HCT116 (cell line): ENCODE data around the gene TMEM191C. TPM values are rescaled to one million over a fixed set of nuclear protein-coding genes. Genes with fewer than 3 reads are reported as not detected.

Experiments used
- ATAC-seq: fragments of 200-7000 bp; cut with Tn5 transposase; 2 replicates; pipeline ENCODE4 v1.9.1; 2020; ENCODE audit warnings: mild to moderate bottlenecking, moderate library complexity
- BruUV-seq: library from RNA; stranded (reverse); fragments of 400-500 nt; replicated peaks from 2 replicates; lab custom pipeline; 2021; lab: Mats Ljungman, UMichigan
- CTCF ChIA-PET: fragments of 300-600 bp; sonication (Branson Sonifier 250); formaldehyde crosslinking; loops from one replicate; lab custom pipeline; 2021; ENCODE audit warnings: antibody characterized with exemption; lab: Charles Lee
- POLR2A ChIA-PET: fragments of 300-600, 350-600 bp; sonication (Branson Sonifier 250); formaldehyde crosslinking; loops from one replicate; lab custom pipeline; 2021; ENCODE audit warnings: antibody characterized with exemption; lab: Charles Lee
- RAD21 ChIA-PET, 2 experiments: fragments of 300-600 bp; sonication (Branson Sonifier 250); formaldehyde crosslinking; loops; one replicate each; lab custom pipeline; 2023; ENCODE audit warnings: low total read pairs in 2 of 2; ENCODE audit not compliant: uncharacterized antibody in 2 of 2, unreplicated experiment in 2 of 2, low non-redundant PET in 1 of 2; lab: Charles Lee
- DNase-seq: peaks from one replicate; pipeline ENCODE4 v3.0.0-alpha.2; 2010; ENCODE audit warnings: low read depth, low spot score
- H2AFZ ChIP-seq: fragments of 200-600 bp; shearing (Covaris generic), sonication (generic); 2 replicates; pipeline ENCODE4 v1.6.1; 2017; ENCODE audit warnings: low read depth, mixed run types, mixed read lengths, antibody characterized with exemption, low read length; ENCODE audit not compliant: poor library complexity, severe bottlenecking
- H3K27ac ChIP-seq: 2 replicates; pipeline ENCODE4 v1.5.1; 2012; ENCODE audit warnings: low read depth, low read length
- H3K27me3 ChIP-seq: fragments of 200-600 bp; sonication (generic); 2 replicates; pipeline ENCODE4 v1.6.1; 2016; ENCODE audit warnings: mixed run types, low read length, mixed read lengths; ENCODE audit not compliant: insufficient read depth
- H3K36me3 ChIP-seq, 2 experiments: fragments of 200-500 bp in 1 of 2; fragments of 200-600 bp in 1 of 2; sonication (Bioruptor generic) in 1 of 2; sonication (generic) in 1 of 2; 2 replicates each; pipeline versions ENCODE4 v1.5.1 to v1.6.1; 2014 to 2016; ENCODE audit warnings: low read length in 2 of 2, inconsistent platforms in 1 of 2, mixed read lengths in 1 of 2, mixed run types in 1 of 2; ENCODE audit not compliant: insufficient read depth in 2 of 2, control insufficient read depth in 1 of 2
- H3K4me1 ChIP-seq, 2 experiments: fragments of 200-600 bp in 1 of 2; sonication (generic) in 1 of 2; 2 replicates each; pipeline versions ENCODE4 v1.5.1 to v1.6.1; 2012 to 2017; ENCODE audit warnings: low read length in 2 of 2, inconsistent platforms in 1 of 2, mild to moderate bottlenecking in 1 of 2, mixed read lengths in 1 of 2, mixed run types in 1 of 2, moderate library complexity in 1 of 2; ENCODE audit not compliant: insufficient read depth in 2 of 2, control insufficient read depth in 1 of 2
- H3K4me2 ChIP-seq: fragments of 200-600 bp; sonication (generic); 2 replicates; pipeline ENCODE4 v1.6.1; 2017; ENCODE audit warnings: mixed run types, low read length, mixed read lengths
- H3K4me3 ChIP-seq, 2 experiments: fragments of 200-600 bp in 1 of 2; sonication (generic) in 1 of 2; replicated peaks in 1 of 2; 2 replicates each; pipeline ENCODE4 v1.5.1; 2011 to 2016; ENCODE audit warnings: low read length in 2 of 2, control low read depth in 1 of 2, low read depth in 1 of 2, mild to moderate bottlenecking in 1 of 2, mixed read lengths in 1 of 2, mixed run types in 1 of 2
- H3K79me2 ChIP-seq: fragments of 200-600 bp; sonication (generic); 2 replicates; pipeline ENCODE4 v1.6.1; 2017; ENCODE audit warnings: mild to moderate bottlenecking, mixed run types, low read length, moderate library complexity, mixed read lengths; ENCODE audit not compliant: insufficient read depth
- H3K9ac ChIP-seq: fragments of 200-600 bp; sonication (generic); 2 replicates; pipeline ENCODE4 v1.6.1; 2016; ENCODE audit warnings: low read length, mixed read lengths
- H3K9me2 ChIP-seq: fragments of 200-600 bp; sonication (generic), shearing (Covaris generic); 2 replicates; pipeline ENCODE4 v1.6.1; 2017; ENCODE audit warnings: mixed run types, mild to moderate bottlenecking, moderate library complexity; ENCODE audit not compliant: insufficient read depth
- H3K9me3 ChIP-seq, 2 experiments: fragments of 200-500 bp in 1 of 2; fragments of 200-600 bp in 1 of 2; sonication (Bioruptor generic) in 1 of 2; sonication (generic) in 1 of 2; 2 replicates each; pipeline ENCODE4 v1.6.1; 2014 to 2017; ENCODE audit warnings: low read length in 2 of 2, mixed read lengths in 2 of 2, inconsistent platforms in 1 of 2, low read depth in 1 of 2, mild to moderate bottlenecking in 1 of 2, mixed run types in 1 of 2, moderate library complexity in 1 of 2; ENCODE audit not compliant: control insufficient read depth in 1 of 2, insufficient read depth in 1 of 2
- H4K20me1 ChIP-seq: fragments of 200-600 bp; sonication (generic), shearing (Covaris generic); 2 replicates; pipeline ENCODE4 v1.6.1; 2017; ENCODE audit warnings: mixed run types, mild to moderate bottlenecking, moderate library complexity; ENCODE audit not compliant: insufficient read depth
- EZH2 ChIP-seq: fragments of 200-600 bp; sonication (generic); IDR thresholded peaks from 2 replicates; pipeline ENCODE4 v1.6.1; 2017; ENCODE audit warnings: antibody characterized with exemption, mixed run types
- RAD21 ChIP-seq: IDR thresholded peaks from 2 replicates; pipeline ENCODE4 v1.6.1; 2012; ENCODE audit warnings: low read depth, mild to moderate bottlenecking
- SP1 ChIP-seq: IDR thresholded peaks from 2 replicates; pipeline ENCODE4 v1.6.1; 2012; ENCODE audit warnings: low read depth
- intact Hi-C: fragments of 100-400 bp; cut with micrococcal nuclease; formaldehyde crosslinking; loops from 2 replicates; pipeline ENCODE4 v1.10.0; 2022
- total RNA-seq: library from RNA; stranded (reverse); gene quantifications from one replicate; pipeline ENCODE4 v1.2.1, GENCODE V29; 2021; ENCODE audit not compliant: unreplicated experiment
- TF ChIP-seq, protein P1 (sequence below): IDR thresholded peaks from 2 replicates; pipeline ENCODE4 v1.6.1; 2012; ENCODE audit warnings: low read depth
- TF ChIP-seq, protein P2 (sequence below), 3 experiments: fragments of 200-600 bp in 1 of 3; sonication (generic) in 1 of 3; IDR thresholded peaks in 2 of 3; conservative IDR thresholded peaks in 1 of 3; 2 replicates each; pipeline ENCODE4 v1.5.1; 2012 to 2017; ENCODE audit warnings: low read depth in 2 of 3, low read length in 2 of 3, antibody characterized with exemption in 1 of 3, borderline replicate concordance in 1 of 3, control low read depth in 1 of 3, mild to moderate bottlenecking in 1 of 3, mixed read lengths in 1 of 3, mixed run types in 1 of 3, moderate library complexity in 1 of 3; ENCODE audit not compliant: insufficient read depth in 1 of 3
- TF ChIP-seq, protein P3 (sequence below): IDR thresholded peaks from 2 replicates; pipeline ENCODE4 v1.6.1; 2012

The TMEM191C gene
- total RNA-seq, 1 experiment from 2014 or later: 3.1 TPM

DNA sequence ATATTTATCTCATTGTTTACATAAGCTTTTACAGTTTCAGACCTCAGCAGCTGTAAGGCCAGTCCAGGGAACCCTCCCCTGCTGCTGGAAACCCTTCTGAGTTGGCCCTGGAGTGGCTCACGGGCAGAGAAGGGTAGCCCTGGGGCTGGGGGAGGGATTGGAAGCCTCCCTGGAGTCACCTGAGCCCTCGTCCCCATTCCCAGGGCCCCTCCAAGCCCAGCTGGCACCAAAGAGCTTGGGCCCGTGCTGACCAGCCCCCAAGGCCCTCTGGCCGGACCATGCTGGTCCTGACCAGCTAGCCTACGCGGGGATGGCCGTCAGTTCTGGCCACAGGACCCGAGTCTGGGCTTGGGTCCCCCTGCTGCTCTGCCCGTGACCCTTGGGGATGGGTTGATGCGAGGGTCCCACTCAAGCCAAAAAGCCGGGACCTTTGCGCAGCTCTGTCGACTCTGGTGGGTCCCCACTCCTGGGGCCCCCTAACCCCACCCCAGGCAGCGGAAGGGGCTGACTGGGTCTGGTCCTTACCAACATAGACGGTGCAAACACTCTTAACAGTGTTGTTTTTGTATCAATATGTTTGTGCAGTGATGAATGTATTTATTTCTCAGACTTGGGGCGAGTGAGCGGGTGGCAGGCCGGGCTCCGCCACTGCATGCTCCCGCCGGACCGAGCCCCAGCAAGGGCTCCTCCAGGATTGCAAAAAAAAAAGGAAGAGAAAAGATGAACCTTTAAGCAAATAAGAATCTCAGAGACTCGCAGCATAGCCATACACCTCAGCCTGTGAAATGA, 17.5 kb upstream of the TMEM191C start (continued):
- TF ChIP-seq, protein P1, sequence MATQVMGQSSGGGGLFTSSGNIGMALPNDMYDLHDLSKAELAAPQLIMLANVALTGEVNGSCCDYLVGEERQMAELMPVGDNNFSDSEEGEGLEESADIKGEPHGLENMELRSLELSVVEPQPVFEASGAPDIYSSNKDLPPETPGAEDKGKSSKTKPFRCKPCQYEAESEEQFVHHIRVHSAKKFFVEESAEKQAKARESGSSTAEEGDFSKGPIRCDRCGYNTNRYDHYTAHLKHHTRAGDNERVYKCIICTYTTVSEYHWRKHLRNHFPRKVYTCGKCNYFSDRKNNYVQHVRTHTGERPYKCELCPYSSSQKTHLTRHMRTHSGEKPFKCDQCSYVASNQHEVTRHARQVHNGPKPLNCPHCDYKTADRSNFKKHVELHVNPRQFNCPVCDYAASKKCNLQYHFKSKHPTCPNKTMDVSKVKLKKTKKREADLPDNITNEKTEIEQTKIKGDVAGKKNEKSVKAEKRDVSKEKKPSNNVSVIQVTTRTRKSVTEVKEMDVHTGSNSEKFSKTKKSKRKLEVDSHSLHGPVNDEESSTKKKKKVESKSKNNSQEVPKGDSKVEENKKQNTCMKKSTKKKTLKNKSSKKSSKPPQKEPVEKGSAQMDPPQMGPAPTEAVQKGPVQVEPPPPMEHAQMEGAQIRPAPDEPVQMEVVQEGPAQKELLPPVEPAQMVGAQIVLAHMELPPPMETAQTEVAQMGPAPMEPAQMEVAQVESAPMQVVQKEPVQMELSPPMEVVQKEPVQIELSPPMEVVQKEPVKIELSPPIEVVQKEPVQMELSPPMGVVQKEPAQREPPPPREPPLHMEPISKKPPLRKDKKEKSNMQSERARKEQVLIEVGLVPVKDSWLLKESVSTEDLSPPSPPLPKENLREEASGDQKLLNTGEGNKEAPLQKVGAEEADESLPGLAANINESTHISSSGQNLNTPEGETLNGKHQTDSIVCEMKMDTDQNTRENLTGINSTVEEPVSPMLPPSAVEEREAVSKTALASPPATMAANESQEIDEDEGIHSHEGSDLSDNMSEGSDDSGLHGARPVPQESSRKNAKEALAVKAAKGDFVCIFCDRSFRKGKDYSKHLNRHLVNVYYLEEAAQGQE: no peak
- TF ChIP-seq EZH2: no peak
- TF ChIP-seq, protein P2, sequence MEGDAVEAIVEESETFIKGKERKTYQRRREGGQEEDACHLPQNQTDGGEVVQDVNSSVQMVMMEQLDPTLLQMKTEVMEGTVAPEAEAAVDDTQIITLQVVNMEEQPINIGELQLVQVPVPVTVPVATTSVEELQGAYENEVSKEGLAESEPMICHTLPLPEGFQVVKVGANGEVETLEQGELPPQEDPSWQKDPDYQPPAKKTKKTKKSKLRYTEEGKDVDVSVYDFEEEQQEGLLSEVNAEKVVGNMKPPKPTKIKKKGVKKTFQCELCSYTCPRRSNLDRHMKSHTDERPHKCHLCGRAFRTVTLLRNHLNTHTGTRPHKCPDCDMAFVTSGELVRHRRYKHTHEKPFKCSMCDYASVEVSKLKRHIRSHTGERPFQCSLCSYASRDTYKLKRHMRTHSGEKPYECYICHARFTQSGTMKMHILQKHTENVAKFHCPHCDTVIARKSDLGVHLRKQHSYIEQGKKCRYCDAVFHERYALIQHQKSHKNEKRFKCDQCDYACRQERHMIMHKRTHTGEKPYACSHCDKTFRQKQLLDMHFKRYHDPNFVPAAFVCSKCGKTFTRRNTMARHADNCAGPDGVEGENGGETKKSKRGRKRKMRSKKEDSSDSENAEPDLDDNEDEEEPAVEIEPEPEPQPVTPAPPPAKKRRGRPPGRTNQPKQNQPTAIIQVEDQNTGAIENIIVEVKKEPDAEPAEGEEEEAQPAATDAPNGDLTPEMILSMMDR (IDR thresholded peaks at IDR 0.05 in 2 of 3, conservative IDR thresholded peaks at IDR 0.05 in 1 of 3; ENCODE audit: borderline replicate concordance in 1 of 3, insufficient read depth in 1 of 3, low read depth in 2 of 3, low read length in 2 of 3): no peak
- TF ChIP-seq SP1: no peak

DNA sequence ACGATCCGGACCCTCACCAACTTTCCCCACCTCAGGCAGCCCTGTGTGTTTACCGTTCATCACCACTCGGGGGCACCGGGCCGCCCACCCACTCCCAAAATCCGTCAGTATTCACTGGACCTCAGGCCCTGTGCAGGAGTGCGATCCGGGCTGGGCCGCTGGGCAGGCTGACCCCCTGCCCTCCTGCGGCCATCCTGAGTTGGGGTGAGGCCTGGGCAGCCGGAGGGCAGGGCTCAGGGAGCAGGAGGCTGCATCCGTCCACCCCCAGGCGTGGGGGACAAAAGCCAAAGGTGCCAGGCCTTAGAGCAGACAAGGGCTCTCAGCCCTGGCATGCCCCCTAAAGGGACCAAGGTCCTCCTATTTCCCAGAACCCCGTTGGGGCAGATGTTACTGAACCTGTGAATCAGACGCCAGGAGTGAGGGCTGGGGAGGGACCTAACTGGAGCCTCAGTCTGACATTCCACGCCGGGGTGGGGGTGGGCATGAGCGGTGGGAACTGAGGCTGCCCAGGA, 16.8 kb upstream of the TMEM191C start:
- Histone ChIP-seq H3K9me2 (no peaks in the 10 kb centered on the region), H3K4me1 (no peaks in the 10 kb centered on the region), H3K79me2 (no peaks in the 10 kb centered on the region; the same call in 1 of the 2 replicates), H2AFZ (no peak overlapping the region), H3K4me3 (no peak overlapping the region), H3K9ac (no peak overlapping the region), H3K4me2 (no peak overlapping the region), H3K27ac (no peak overlapping the region), H3K36me3 (peaks cover 0 to 7% of the 10 kb centered on the region in 2 experiments; a peak in 1 of 4 replicates), H3K27me3 (no peaks in the 10 kb centered on the region), H4K20me1 (no peaks in the 10 kb centered on the region), H3K9me3 (no peaks in the 10 kb centered on the region)
- DNase-seq (no peak), ATAC-seq (no peak)
- ChIA-PET RAD21 (no interaction called here), CTCF (no interaction called here), POLR2A (no interaction called here)
- intact Hi-C loops: no loop called here
- no TSS peak for BruUV-seq
- TF ChIP-seq RAD21: no peak
- TF ChIP-seq, protein P2 (IDR thresholded peaks at IDR 0.05 in 2 of 3, conservative IDR thresholded peaks at IDR 0.05 in 1 of 3; ENCODE audit: borderline replicate concordance in 1 of 3, insufficient read depth in 1 of 3, low read depth in 2 of 3, low read length in 2 of 3): 0 out of 6 replicates have a peak, but pooled peaks of 1 of the 3 experiments have one; percentile 15
- TF ChIP-seq, protein P3, sequence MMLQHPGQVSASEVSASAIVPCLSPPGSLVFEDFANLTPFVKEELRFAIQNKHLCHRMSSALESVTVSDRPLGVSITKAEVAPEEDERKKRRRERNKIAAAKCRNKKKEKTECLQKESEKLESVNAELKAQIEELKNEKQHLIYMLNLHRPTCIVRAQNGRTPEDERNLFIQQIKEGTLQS: no peak
